KG1 (cell line): ENCODE measurements around the gene CORO7.
A peak's percentile ranks its signal among the peaks of the same experiment; 100 is the strongest.

Source experiments
- DNase-seq: peaks from one replicate; lab custom pipeline; 2025; lab: John Stamatoyannopoulos, UW

The CORO7 gene

GRCh38 chr16:4426021-4426684 lies 9.8 kb upstream of the CORO7 start:
- DNase-seq = no peak

DNA sequence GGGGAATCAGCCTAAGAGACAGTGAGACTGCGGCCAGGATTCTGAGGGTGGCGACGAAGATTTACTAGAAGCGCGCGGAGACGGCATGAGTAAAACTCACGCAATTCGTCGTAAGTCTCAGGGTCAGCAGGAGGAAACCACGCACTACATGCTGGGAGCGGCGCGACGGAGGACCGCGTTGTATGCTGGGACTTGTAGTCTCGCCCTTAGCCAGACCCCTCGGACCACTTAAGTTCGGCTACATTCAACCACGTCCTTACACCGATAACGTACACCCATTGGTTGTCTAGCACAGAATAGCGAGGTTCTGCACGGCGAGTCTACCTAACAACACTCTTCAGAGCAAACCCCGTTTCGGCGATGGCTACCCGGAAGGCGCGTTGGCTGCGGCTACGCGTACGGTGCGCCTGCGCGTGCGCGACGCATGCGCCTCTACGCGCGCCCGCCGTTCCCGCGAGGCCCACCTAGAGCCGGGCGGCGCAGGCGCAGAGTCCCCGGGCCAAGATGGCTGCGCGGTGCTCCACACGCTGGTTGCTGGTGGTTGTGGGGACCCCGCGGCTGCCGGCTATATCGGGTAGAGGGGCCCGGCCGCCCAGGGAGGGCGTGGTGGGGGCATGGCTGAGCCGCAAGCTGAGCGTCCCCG lies 9.1 kb upstream of the CORO7 start, which contains the start of gene DNAJA3:
TSS of gene DNAJA3 (plus strand) at position 491 of the 643 bp plus-strand sequence. CDS start at position 505, 14 bp downstream.
- DNase-seq = peak; percentile 99

GRCh38 chr16:4420505-4421105 lies 4.2 kb upstream of the CORO7 start:
- no peak for DNase-seq

DNA sequence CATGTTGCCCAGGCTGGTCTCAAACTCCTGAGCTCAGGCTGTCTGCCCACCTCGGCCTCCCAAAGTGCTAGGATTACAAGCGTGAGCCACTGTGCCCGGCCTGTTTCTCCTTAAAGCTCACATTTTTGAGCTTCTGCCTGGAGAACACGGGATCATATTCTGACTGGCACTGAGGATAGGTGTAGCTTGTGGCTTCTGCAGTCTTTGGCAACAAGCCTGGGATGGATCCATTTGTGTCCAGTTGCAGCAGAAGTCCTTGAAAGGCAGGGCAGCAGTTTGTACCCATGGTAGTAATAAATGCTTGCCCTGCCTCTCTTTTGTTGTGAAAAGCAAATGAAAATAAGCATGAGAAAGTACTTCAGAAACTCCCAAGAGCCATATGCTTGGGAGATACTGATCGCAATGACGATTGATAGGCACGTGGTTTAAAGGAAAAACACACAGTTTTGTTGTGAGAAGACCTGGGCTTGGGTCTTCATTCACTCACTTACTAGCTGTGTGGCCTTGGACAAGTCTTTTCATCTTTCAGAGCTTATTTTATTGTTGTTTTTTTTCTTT lies 3.1 kb upstream of the CORO7 start:
- no peak for DNase-seq

- peak; percentile 78 for DNase-seq
Observed at GRCh38 chr16:4415538-4416199, 727 bp downstream of the CORO7 start.

DNA sequence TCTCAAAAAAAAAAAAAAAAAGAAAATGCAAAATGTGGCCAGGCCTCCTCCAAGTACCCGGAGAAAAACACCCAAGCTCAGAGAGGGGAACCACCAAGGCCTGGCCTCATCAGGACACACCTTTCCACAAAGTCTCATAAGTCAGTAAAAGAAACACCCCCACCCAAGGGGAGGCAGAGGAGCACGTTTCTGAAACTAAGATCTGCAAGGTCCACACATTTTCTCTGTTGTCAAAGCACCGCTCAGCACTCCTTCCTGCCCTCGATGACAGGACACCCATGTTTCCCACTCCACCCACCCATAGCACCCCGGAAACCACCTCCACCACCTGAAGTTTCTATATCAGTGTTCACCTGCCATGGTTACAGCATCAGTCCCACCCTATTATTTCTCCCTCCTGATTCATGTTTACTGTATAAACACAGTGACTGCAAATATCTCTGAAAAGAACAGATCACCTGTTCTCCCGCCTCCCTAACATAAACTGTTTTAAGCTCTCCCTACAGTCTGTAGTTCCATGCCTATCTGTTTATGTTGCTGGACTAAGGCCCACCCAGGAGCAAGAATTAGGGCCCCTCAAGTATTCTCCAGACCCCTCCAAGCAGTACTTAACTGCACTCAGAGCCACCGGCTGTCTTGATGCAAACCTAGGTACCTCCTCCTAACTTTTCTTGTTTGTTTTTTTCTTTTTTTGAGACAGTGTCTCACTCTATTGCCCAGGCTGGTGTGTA lies 2.0 kb downstream of the CORO7 start:
- DNase-seq = no peak

- DNase-seq = no peak
Observed at GRCh38 chr16:4412854-4413253, 3.5 kb downstream of the CORO7 start.

DNA sequence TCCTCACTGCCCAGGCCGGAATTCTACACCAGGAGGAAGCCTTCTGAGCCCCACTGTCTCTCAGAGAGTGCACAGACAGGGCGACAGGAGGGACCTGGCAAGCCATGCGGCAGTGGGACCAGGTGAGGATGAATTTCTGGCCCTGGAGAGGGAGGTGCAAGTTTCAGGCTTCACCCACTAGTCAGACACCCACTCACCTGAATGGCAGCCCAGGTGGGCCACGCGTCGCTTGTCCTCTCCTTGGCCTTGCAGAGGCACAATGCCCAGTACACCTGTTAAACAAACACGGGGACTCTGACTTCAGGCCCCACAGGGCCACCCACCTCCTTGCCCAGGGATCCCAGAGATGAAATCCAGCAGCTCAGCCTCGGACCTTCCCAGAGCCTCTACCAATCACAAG lies 4.2 kb downstream of the CORO7 start:
- DNase-seq = no peak

- DNase-seq = no peak
Observed at GRCh38 chr16:4411684-4412083, 4.7 kb downstream of the CORO7 start.

- DNase-seq = no peak
Observed at GRCh38 chr16:4410335-4411075, 5.9 kb downstream of the CORO7 start.

GRCh38 chr16:4409081-4409932 lies 7.1 kb downstream of the CORO7 start:
- DNase-seq = no peak

DNA sequence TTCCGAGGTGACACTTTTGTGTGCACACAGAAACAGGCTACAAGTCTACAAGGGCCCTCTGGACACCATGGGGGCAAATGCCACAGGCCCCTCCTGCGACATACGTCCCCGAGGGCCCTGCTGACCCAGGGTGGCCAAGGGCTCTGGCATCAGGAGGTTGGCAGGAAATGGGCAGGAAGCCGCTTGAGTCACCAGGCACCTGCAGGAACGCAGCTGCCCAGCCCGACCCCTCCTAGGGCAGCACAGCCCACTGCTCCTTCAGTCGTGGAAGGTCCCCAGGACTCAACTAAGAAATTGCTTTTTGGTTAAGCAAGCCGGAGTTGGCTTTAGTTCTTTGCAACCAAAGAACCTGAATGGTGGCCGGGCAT lies 8.1 kb downstream of the CORO7 start:
- DNase-seq = no peak

DNA sequence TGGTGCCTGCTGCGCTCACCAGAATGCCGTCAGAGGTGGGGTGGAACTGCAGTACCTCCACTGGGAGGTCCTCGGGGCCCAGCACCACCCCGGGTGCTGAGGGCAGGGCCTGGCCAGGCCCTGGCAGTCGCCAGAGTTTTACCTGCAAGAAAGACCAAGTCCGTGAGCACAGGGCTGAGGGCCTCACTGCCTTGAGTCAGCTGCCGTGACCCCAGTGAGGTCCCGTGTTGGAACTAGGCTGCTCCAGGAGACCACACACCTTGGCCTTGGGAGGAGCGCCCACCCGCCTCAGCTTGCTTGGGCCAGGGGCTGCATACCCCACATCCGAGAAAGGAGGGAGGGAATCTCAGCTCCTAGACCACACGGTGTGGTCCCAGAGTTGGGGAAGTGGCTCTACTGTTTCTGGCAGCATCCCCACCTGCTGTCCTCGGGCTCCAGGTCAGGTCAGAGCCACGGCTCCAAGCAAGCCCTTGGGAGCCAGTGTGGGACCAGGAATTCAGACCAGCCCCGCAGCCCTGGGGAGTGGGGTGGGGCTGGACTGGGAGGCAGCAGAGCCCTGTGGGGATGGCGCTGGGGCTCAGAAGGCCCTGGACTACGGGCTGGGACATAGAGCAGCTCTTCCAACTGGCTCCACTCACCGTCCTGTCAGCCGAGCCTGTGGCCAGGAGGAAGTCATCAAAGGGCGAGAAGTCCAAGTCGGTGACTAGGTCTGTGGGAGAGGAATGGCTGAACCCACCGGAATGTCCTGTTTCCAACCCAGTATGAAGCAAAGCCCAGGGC lies 8.7 kb downstream of the CORO7 start:
- DNase-seq = no peak

DNA sequence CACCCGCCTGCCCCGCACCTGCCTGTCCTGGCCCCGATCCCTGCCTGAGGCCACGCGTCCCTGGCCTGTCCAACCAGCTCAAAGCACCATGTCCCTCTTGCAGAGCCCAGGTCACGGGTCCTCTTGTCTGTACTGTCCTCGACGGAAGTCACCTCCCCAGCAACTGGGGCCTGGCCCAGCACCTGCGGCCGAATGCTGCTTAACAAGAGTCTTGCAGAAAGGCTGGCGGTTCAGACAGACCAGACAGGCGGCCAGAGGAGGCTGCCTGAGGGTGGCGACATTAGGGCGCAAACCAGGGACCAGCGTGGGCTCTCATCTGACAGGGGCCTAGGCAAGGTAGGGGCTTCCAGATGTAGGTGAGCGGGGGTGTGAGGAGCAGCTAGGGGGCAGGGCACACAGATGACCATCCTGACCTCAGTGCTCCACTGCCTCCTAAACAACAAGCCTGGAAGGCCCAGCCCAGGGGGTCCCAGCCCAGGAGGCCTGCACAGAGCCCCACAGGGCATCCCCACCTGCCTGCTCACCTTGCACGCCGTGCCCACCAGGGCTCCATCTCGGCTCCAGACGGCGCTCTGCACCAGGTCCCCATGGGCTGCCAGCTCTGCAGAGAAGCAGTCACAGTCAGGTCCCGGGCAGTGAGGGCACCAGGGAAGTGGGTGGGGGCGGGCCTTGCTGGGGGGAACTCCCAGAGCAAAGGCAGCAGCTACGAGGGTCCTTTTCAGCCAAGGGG lies 11.3 kb downstream of the CORO7 start:
- no peak for DNase-seq

DNA sequence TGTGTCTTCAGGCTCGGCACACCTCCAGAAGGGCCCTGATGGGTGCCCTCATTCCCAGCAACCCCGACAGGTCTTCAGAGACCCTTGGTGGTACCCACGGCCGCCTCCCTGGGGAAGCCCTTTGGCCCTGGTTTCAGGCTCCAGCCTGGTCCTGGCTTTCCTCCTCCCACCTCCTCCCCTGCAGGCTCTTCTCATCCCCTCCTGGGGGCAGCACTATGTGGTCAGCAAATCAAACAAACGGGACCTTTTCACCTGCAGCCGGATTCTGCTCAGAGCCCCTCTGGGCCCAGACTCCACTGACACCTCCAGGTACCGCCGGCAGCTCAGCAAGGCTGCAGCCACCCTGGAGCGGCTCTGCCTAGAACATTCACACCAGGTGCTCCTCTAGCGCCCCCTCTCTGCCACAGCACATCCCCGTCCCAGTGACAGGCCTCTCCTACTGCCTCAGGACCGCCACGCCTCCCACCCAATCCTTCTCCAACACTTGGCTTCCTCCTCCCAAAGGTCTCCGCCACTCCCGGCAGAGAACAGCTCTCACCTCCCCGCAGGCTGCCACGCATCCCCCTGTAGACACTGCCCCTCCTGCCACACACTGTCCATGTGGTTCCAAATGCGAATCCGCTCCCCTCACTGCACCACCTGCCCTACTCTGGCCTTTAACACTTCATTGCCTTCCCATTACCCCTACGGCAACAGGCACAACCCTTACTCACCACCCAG lies 12.0 kb downstream of the CORO7 start:
- no peak for DNase-seq

DNA sequence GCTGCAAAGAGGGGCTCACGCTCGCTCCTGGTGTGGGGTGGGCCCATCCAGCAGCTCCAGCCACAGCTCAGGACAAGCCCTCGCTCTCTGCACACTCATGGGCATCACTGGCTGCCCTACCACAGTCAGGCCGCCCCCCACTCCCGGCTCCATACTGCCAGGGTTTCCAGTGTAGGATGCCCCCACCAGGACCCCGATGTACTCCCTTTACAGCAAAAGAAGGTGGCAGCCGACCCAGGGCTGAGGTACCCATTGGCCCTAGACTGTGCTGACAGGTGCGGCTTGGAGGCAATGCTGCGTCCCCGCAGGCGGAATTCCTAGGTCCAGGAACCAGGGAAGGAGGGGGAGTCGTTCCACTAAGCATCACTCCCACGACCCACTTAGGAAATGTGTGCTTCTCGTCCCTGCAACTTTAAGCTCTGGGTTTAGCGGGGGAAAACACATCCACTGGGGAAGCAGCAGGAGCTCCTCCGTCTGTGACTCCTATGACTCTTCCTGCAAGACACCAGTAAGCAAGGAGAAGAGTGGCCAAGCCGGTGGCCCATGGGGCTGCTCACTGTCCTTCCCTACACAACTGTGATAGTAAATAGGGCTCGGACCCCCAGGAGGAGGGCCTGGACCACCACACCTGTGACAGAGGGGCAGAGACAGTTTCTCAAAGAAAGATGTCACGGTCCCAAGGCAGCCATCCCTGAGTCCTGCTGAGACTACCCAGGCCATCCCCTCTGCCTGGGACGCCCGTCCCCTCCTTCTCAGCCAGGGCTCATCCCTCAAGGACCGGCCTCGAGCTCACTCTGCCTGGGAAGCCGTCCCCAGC lies 13.1 kb downstream of the CORO7 start:
- DNase-seq = no peak

DNA sequence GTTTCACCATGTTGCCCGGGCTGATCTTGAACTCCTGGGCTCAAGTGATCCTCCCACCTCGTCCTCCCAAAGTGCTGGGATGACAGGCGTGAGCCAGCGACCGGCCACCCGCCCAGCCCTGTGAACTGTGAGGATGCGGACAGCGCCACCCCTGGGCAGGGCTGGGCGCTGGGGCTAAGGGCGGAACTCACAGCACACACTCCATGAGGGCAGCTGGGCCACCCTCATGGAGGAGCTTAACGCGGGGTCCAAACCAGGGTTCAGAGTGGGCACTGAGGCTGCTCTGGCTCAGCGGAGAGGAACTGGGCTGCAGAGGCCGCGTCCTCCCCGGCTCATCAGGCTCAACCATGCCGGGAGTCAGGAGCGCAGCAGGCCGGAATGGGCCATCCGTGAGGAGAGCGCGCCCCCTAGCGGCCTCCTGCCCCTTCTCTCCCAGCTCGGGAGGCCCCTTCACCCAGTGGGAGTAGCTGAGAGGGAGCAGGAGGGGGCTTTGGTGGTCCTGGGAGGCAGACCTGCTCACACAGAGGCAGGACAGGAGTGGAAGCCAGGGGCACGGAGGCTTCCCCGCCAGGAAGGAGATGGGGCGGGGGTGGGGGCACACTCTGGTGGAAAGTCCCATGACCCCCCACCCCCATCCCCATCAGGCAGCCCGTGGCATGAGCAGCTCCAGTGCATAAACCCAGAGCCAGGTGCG lies 13.8 kb downstream of the CORO7 start:
- no peak for DNase-seq
